Stimulated activated CD4-positive, alpha-beta T cell treated with anti-CD3 and anti-CD28 coated beads, Interleukin-4, amount 100 ng/mL, for 4 hours (primary cell): ENCODE measurements around the gene HIP1R.
"Not testable (repeated sequence)": the region's sequence is repeated elsewhere in the genome, so short reads cannot be mapped to it uniquely, and the experiment has no call there.

Experiments used
- DNase-seq, 2 experiments: peaks; one replicate each; pipeline ENCODE4 v3.0.0-alpha.2; 2020

HIP1R gene, protein sequence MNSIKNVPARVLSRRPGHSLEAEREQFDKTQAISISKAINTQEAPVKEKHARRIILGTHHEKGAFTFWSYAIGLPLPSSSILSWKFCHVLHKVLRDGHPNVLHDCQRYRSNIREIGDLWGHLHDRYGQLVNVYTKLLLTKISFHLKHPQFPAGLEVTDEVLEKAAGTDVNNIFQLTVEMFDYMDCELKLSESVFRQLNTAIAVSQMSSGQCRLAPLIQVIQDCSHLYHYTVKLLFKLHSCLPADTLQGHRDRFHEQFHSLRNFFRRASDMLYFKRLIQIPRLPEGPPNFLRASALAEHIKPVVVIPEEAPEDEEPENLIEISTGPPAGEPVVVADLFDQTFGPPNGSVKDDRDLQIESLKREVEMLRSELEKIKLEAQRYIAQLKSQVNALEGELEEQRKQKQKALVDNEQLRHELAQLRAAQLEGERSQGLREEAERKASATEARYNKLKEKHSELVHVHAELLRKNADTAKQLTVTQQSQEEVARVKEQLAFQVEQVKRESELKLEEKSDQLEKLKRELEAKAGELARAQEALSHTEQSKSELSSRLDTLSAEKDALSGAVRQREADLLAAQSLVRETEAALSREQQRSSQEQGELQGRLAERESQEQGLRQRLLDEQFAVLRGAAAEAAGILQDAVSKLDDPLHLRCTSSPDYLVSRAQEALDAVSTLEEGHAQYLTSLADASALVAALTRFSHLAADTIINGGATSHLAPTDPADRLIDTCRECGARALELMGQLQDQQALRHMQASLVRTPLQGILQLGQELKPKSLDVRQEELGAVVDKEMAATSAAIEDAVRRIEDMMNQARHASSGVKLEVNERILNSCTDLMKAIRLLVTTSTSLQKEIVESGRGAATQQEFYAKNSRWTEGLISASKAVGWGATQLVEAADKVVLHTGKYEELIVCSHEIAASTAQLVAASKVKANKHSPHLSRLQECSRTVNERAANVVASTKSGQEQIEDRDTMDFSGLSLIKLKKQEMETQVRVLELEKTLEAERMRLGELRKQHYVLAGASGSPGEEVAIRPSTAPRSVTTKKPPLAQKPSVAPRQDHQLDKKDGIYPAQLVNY

DNA sequence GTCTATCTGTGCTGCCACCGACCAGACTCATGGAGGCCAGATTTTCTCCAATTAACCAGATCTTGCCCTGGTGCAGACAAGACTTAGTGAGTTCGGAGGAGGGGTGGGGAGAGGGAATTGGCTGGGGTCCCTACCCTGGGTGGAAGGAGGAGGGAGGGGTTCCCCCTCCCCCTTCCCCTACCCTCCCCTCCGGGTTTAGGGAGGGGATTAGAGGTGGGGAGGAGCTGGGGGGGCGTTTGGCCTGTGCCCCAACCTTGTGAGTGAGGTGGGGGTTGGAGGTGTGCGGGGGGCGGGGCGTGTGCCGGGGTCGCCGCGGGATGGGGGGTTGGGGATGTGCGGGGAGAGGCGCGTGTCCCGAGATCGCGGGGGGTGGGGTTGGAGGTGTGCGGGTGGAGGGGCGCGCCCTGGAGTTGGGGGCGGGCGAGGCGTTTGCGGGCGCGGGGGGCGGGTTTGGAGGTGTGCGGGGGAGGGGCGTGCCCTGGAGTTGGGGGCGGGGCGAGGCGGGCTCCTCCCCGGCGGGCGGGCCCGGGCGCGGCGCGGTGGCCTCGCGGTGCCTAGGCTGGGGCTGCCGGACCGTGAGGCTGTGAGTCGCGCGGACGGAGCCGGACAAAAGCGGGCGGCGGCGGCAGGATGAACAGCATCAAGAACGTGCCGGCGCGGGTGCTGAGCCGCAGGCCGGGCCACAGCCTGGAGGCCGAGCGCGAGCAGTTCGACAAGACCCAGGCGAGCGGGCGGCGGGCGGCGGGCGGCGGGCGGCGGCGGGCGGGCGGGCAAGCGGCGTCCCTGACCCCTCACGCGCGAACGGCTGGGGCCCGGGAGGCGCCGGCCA is at the start of gene HIP1R:
TSS of gene HIP1R (plus strand) at position 537 of the 829 bp plus-strand sequence. CDS start at position 631, 94 bp downstream.
- DNase-seq = peak; percentile 46 to 71

DNA sequence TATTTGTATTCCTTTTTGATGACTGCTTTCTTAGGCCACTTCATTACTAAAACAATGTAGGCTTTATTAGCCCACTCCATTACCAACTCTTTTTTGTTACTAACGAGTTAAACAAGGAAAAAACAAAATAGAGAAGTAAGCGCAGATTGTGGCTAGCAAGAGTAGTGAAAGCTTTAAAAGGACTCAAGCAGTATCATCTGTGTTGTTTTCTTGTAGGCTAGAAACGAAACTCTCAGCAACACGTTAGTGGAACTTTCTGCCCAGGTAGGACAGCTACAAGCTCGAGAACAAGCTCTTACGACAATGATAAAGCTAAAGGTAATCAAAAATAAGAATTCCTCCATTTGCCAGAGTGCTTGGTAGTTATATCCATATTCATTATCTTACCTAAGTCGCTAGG is 49.8 kb upstream of the HIP1R start:
- no peak for DNase-seq

DNA sequence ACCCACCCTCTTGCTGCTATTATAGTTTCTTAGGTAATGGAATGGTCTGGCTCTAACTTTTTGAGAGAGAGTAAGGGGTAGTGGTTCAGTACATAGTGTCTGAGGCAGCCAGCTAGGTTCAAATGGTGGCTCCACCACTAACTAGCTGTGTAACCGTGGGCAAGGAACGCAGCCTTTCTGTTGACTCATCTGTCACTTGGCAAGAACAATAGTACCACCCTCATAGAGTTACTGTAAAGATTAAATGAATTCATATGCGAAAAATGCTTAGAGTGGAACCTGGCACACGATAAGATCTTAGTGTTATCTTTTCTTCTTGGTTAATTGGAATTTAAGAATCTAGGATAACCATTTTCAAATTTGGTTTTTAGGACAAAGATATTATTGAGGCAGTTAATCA is 46.9 kb upstream of the HIP1R start:
- DNase-seq = no peak

DNA sequence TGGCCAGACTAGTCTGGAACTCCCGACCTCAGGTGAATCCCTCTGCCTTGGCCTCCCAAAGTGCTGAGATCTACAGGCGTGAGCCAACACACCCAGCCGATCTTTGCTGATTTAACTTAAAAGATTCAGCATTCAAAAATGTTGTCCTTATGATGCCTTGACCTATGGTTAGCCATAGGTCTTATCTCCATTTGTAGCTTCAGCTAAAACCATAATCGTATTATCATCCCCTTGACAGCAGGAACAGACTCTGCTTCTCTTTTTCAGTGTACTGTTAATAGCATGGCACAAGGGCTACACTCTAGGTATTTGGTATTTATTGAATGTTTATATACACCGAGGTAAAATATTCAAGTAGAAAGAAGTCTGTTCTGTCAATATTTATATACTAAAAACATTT is 45.6 kb upstream of the HIP1R start:
- DNase-seq = no peak

DNA sequence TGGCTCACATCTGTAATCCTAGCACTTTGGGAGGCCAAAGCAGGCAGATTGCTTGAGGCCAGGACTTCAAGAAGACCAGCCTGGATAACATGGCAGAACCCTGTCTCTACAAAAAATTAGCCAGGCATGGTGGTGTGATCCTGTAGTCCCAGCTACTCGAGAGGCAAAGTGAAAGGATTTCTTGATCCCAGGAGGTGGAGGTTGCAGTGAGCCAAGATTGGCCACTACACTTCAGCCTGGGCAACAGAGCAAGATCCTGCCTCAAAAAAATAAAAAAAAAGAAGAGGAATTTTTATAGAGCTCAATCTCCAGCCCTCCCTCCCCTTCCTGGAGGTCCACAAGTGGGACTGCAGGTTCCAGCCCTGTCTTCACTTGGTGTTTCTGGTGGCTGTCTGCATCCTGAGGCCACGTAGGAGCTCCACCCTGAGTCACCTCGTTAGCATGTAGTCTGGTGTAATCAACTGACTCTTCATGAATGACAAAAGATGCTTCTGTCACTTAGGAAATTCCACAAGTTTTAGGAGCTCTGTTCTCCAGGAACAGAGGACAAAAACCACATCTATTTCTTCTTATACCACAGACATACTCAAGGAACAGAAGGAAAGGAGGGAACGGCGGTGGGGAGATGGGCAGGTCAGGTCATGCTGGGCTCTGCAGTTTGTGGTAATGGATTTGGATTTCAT is 44.7 kb upstream of the HIP1R start:
- no peak for DNase-seq

DNA sequence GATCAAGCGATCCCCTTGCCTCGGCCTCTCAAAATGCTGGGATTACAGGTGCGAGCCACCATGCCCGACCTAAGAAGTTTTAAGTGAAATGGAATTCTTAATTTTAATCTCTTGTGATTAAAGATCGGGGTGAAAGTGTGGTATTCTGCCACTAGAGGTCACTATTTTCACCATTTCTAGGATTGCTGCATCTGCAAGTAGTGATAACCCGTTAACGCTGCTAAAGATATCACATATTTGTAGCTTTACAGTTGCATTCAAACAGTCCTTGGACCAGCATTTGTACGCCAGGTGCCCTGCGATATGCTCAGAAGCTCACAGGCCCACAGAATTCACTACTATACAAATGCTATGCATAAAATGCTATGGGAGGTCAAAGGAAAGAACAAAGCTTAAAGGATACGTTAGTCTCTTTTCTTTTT is 41.6 kb upstream of the HIP1R start:
- DNase-seq = no peak

DNA sequence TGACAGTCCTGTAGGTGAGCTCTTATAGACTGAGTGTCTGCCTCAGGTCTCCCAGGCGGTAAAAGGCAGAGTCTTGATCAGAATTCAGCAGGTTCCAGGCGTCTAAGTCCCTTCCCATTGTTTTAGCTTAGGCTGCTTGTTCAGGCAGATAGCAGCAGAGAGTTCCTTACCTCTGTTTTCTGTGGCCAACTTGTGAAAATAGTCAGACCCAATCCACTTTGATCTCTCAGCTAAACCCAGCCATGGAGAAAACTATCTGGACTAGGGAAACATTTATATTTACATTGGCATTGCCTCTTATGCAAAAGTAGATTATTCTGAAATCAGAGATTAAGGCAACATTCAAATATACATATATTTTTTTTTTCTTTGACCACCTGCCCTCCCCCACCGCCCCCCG is 39.5 kb upstream of the HIP1R start:
- DNase-seq = no peak

DNA sequence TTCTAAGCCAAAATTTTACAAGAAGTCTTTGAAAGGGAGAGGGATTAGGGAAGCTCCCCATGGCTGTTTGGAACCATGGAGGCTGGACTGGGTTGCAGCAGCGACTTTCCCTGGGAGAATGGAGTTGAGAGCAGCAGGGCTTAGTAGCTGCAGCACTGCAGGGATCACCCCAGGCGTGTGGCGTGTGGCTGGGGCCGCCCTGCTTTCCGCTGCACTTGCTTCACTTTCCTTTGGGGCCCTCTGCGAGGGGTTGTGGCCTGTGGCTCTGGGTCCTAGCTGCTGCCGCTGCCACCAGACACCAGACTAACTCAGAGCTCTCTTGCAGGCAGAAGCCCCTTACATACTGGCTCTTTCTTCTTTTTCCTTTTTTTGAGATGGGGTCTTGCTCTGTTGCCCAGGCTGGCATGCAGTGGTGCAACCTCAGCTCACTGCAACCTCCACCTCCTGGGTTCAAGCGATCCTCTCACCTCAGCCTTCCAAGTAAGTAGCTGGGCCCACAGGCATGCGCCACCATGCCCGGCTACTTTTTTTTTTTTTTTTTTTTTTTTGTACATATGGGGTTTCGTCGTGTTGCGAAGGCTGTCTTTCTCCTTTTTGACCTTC is 35.5 kb upstream of the HIP1R start:
- DNase-seq = no peak

DNA sequence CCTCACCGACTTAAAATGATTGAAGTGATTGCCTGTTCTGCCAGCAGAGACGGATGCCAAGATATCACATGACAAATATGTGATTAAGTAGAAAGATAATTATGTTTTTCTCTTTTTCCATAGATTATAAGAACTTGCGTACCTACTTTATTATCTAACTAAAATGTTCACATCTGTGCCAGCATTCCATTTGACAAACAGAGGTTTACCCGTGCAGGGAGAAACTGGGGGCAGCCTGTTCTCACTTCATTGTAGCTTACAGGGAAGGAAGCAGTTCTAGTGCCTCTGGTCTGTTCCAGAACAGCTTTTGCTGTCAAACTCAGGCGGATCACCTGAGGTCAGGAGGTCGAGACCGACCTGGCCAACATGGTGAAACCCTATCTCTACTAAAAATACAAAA is 31.3 kb upstream of the HIP1R start:
- DNase-seq = no peak

DNA sequence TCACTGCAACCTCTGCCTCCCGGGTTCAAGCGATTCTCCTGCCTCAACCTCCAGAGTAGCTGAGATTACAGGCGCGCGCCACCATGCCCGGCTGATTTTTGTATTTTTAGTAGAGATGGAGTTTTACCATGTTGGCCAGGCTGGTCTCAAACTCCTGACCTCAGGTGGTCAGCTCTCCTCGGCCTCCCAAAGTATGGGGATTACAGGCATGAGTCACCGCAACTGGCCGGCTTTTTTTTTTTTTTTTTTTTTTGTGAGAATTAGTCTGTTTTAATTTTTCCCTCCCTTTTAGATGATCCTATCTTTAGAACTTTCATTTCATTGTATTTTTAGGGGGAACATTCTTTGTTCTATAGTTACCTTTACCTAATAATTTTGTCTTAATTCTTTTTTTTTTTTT is 30.3 kb upstream of the HIP1R start:
- DNase-seq = not testable (repeated sequence)

DNA sequence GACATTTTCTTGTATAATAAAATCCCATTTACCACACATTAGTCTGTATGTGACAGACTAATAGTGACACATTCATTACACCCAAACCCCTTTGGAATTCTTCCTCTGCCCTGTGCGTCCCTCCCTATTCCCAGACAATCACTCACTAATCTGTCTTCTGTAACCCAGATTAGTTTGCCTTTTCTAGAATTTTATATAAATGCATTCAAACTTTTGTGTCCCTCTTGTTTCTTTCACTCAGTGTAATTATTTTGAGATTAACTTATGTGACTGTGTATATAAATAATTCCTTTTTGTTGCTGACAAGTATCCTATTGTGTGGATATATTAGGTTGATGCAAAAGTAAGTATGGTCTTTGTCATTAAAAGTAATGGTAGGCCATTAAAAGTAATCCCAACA is 27.6 kb upstream of the HIP1R start:
- no peak for DNase-seq

DNA sequence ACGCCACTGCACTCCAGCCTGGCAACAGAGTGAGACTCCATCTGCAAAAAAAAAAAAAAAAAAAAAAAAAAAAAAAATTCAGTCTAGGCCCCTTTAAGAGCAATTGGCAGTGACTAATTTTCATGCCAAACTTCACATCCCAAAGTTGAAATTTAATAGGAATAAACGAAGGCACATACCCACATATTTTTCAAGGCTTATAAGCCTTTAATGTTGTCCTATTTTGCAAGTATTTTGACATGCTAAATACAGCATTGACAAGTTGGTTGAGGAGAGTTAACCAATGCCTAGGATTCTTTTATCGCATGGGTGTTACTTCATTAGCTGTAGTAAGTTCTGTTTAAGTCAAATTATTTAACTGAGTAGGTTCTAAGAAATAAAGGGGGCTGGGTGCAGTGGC is 23.5 kb upstream of the HIP1R start:
- no peak for DNase-seq

DNA sequence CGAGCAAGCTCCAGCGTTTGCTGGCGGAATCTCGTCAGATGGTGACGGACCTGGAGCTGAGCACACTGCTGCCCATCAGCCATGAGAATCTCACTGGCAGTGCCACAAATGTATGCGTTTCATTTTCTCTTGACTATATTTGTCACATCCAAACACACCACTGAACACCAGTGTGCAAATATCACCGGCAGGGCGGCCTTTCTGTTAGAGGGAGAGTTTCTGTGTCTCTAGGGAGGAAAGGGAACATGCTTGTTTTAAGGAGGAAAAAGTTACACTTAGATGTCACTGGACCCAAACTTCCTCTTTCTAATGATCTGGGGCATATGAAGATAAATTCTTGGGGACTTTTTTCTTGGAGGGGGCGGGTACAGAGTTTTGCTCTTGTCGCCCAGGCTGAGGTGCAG is 21.9 kb upstream of the HIP1R start:
- DNase-seq = no peak

DNA sequence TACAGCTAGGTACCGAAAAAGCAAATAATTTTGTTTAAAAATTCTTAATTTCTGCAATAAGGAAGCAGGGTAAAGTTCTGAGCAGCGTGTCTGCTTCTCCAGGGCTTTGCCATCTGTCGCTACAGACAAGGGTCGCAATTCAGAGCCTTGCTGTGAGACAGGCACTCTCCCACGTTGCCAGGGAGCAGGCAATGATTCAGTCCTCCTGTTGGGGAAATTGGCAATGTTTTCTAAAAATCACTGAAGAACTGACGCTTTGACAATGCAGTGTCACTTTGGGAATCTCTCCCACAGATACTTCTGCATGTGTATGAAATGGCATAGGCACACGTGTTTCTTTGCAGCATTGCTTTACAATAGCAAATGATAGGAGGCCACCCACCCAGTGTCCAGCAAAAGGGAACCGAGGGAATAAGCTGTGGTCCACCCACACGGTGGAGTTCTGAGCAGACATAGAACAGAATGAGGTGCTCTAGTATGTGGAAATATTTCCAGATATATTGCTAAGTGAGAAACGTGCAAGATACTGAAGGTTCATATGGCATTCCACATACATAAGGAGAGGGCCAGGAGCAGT is 16.0 kb upstream of the HIP1R start:
- no peak for DNase-seq

DNA sequence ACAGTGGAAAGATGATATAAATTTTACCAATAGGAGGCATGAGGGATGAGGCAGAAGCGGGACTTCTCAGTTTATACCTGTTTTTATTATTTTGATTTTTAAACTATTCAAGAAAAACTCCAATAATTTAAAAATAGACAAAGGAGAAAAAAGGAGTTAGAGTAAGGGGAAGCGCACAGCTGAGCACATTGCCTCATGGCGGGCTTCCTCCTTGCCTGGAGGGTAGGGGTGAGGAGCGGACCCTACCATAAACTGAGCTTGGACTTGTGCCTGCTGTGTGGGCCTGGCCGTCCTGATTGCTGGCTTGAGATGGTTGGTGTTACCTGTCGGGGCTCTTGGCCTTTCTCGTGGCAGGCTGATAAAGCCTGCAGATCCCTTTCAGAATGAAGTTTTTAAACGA is 15.1 kb upstream of the HIP1R start:
- no peak for DNase-seq

DNA sequence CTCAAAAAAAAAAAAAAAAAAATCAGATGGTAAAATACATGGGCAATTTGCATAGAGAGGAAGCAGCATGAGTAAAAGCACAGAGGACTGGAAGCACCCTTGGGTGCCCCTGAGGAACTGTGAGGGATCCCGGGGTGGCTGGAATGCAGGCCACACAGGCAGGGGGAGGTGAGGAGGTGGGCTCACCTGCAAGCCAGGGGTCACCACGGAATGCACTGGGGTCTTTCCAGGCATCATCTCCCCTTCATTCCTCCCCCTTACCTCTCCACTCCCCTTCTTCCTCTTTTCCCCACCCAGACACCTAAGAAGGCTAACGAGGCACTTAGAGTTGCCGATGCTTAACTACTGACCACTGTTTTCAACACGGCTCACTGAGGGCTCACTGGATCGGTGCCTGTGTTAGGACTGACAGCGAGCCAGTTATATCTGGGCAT is 14.4 kb upstream of the HIP1R start:
- no peak for DNase-seq

DNA sequence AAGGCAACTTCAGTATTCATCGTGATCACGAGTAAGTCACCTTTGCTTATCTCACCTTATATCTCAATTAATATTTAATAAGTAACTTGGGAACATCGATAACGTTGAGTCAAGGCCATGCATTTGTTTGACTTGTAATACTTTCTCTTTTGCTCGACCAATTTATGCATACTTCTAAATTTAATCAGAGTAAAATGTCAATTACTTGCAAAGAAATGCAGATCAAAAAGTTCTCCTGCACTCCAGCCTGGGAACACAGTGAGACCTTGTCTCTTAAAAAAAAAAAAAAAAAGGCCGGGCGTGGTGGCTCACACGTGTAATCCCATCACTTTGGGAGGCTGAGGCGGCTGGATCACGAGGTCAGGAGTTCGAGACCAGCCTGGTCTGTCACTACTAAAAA is 11.8 kb upstream of the HIP1R start:
- no peak for DNase-seq

DNA sequence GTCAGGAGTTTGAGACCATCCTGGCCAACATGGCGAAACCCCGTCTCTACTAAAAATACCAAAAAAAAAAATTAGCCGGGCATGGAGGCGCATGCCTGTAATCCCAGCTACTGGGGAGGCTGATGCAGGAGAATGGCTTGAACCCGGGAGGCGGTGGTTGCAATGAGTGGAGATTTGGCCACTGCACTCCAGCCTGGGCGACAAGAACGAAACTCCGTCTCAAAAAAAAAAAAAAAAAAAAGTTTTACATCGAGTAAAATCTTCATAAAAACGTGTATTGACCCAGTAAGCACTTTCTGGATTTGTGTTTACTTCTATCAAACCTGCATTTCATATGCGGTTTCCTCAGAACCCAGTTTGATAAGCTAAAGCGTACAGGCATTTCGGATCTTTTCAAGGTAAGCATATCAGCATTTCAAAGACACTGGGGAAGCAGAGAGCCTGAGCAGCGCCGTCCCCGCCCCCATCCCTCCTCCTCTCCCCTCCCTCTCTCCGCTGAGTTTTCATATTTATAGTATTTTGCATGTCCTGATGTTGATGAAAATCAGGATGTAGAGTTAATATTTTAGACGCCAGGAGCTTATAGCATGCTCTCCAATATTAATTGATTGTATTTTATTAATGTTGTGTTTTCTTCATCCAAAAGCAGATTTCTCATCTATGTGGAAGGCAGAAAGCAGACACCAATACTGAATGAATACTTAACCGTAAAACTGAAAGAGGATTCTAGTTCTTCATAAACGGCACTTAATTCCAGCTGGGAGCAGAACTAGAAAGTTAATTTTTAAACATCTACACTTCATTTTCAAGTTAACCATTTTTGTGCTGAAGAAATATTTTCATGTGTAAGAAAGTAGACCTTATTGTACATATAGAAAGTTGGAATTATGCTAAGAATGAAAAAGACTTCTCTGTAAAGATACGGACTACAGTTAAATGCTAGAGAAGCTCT is 9.2 kb upstream of the HIP1R start:
- no peak for DNase-seq

DNA sequence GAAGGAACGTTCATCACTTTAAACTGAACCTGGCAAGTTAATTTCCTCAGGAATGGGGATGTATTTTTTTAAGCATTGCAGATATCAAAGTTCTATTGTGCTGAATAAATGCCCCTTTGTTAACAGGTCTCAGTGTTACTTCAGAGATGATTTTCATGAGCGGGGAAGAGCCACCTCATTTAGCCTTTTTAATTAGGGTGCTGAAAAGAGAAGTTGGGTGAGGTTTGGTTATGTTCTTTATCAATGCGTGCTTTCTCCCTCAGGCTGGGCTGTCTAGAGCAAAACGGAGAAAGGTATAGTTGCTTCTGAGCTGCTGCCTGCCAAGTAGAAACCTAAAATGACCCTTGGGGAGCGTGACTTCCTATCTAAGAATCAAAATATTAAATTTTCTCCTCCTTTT is 8.0 kb upstream of the HIP1R start:
- DNase-seq = no peak
